Neural cell (in vitro differentiated cells): Measurements from ENCODE around the gene PUSL1.

Source experiments
- CTCF ChIP-seq: fragments of 450-650 bp; IDR thresholded peaks from 2 replicates; pipeline ENCODE4 v1.5.1; 2014; ENCODE audit warnings: antibody characterized with exemption, mild to moderate bottlenecking, moderate library complexity; ENCODE audit not compliant: poor library complexity, severe bottlenecking
- REST ChIP-seq: IDR thresholded peaks from 2 replicates; pipeline ENCODE4 v1.6.1; 2012; ENCODE audit warnings: borderline replicate concordance

- no peak for TF ChIP-seq REST
- peak; percentile 43 for TF ChIP-seq CTCF
Measured at GRCh38 chr1:1299686-1300351, 8.6 kb upstream of the PUSL1 start.
